Kidney (tissue), 14 donors: ENCODE measurements around the gene ASAP2. TPM values are rescaled to one million over a fixed set of nuclear protein-coding genes. Genes with fewer than 3 reads are reported as not detected.

Source experiments
- DNase-seq, 5 donors: peaks; one replicate each; pipeline ENCODE4 v3.0.0-alpha.2; 2013 to 2020
- FAIRE-seq: peaks from 2 replicates; lab custom pipeline; 2012; peaks lifted over from hg19 to GRCh38; lab: Jason Lieb, UNC
- H3K27ac ChIP-seq, 2 donors: one replicate each; pipeline ENCODE4 v1.7.0; 2013; ENCODE audit warnings: low read depth in 2 of 2, low read length in 2 of 2, inconsistent platforms in 1 of 2
- H3K27me3 ChIP-seq: one replicate; pipeline ENCODE4 v1.7.1; 2013; ENCODE audit warnings: low read length, inconsistent platforms; ENCODE audit not compliant: control insufficient read depth, insufficient read depth
- H3K36me3 ChIP-seq, 3 donors: one replicate each; pipeline versions ENCODE4 v1.7.0 to v1.7.1; 2013; ENCODE audit warnings: low read length in 3 of 3, control low read depth in 1 of 3, inconsistent platforms in 1 of 3; ENCODE audit not compliant: insufficient read depth in 3 of 3, control insufficient read depth in 2 of 3
- H3K4me1 ChIP-seq, 3 donors: one replicate each; pipeline versions ENCODE4 v1.7.0 to v1.7.1; 2013; ENCODE audit warnings: low read length in 3 of 3, inconsistent platforms in 1 of 3, low read depth in 1 of 3; ENCODE audit not compliant: control insufficient read depth in 2 of 3, insufficient read depth in 2 of 3
- H3K4me3 ChIP-seq, 3 donors: one replicate each; pipeline versions ENCODE4 v1.7.0 to v1.8.1; 2013; ENCODE audit warnings: low read length in 3 of 3, control low read depth in 1 of 3, inconsistent platforms in 1 of 3
- H3K9ac ChIP-seq, 3 donors: one replicate each; pipeline versions ENCODE4 v1.7.0 to v1.7.1; 2013; ENCODE audit warnings: low read length in 3 of 3, control low read depth in 1 of 3, inconsistent platforms in 1 of 3
- H3K9me3 ChIP-seq, 3 donors: one replicate each; pipeline versions ENCODE4 v1.7.0 to v1.7.1; 2013; ENCODE audit warnings: low read length in 3 of 3, control low read depth in 1 of 3, inconsistent platforms in 1 of 3; ENCODE audit not compliant: control insufficient read depth in 2 of 3, insufficient read depth in 1 of 3
- intact Hi-C: fragments of 100-400 bp; cut with DNase I; formaldehyde crosslinking; loops from one replicate; pipeline ENCODE4 v1.11.1; 2022
- polyA plus RNA-seq: library from polyadenylated mRNA; stranded (reverse); fragments of 350-450 nt; fragmentation: Illumina TruSeq; extraction: RNeasy Lipid Tissue Mini Kit (QIAGEN cat#74804); gene quantifications from one replicate; pipeline ENCODE4 v1.2.3, GENCODE V29; 2014; ENCODE audit warnings: low read depth, low replicate concordance; ENCODE audit not compliant: insufficient read depth
- total RNA-seq: library from RNA; stranded (reverse); fragmentation: NEBNext Ultra II Directional; extraction: Animal tissue kit (Norgen Biotek cat#: 25700); gene quantifications from one replicate; pipeline ENCODE4 v1.2.1, GENCODE V29; 2021
- TF ChIP-seq, protein P1 (sequence below): IDR thresholded peaks from 3 replicates; pipeline ENCODE4 v1.5.1; 2012; ENCODE audit warnings: mild to moderate bottlenecking, moderate library complexity, borderline replicate concordance; ENCODE audit not compliant: insufficient read depth; ENCODE audit errors: extremely low read depth
- donor health status: control.
- donor health status: control.
- donor health status: control.
- donor health status: control.
- donor health status: control.
- donor health status: DM: yes; HTN: yes; CAD: no.
- donor health status: Normal renal cell carcinoma (clear cell type).

The ASAP2 gene
- total and polyA plus RNA-seq, 2 donors from 2014 or later = 26.2 to 54.8 TPM

DNA sequence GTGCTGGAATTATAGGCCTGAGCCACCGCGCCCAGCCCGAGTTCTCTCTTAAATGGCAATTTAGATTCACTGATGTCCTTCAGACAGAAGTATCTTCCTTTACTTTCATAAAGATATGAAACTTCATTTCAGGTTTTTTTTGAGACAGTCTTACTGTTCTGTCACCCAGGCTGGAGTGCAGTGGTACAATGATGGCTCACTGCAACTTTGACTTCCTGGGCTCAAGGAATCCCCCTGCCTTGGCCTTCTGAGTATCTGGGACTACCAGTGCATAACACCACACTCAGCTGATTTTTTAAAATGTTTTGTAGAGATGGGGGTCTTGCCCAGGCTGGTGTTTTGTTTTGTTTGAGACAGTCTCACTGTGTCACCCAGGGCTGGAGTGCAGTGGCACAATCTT is 203.5 kb downstream of the ASAP2 start:
- intact Hi-C loops = no loop called here
- no peaks in the 10 kb centered on the region for H3K9me3 ChIP-seq
- FAIRE-seq (no peak), DNase-seq (no peak)
- H3K4me1 ChIP-seq = no peaks in the 10 kb centered on the region
- no peak overlapping the region for H3K4me3 ChIP-seq
- TF ChIP-seq, protein P1, sequence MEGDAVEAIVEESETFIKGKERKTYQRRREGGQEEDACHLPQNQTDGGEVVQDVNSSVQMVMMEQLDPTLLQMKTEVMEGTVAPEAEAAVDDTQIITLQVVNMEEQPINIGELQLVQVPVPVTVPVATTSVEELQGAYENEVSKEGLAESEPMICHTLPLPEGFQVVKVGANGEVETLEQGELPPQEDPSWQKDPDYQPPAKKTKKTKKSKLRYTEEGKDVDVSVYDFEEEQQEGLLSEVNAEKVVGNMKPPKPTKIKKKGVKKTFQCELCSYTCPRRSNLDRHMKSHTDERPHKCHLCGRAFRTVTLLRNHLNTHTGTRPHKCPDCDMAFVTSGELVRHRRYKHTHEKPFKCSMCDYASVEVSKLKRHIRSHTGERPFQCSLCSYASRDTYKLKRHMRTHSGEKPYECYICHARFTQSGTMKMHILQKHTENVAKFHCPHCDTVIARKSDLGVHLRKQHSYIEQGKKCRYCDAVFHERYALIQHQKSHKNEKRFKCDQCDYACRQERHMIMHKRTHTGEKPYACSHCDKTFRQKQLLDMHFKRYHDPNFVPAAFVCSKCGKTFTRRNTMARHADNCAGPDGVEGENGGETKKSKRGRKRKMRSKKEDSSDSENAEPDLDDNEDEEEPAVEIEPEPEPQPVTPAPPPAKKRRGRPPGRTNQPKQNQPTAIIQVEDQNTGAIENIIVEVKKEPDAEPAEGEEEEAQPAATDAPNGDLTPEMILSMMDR = no peak
- H3K36me3 ChIP-seq = peaks cover 0 to 11% (median 10%) of the 10 kb centered on the region in 3 donors
- H3K27me3 ChIP-seq = no peaks in the 10 kb centered on the region
- H3K9ac ChIP-seq = no peak overlapping the region
- no peak overlapping the region for H3K27ac ChIP-seq

DNA sequence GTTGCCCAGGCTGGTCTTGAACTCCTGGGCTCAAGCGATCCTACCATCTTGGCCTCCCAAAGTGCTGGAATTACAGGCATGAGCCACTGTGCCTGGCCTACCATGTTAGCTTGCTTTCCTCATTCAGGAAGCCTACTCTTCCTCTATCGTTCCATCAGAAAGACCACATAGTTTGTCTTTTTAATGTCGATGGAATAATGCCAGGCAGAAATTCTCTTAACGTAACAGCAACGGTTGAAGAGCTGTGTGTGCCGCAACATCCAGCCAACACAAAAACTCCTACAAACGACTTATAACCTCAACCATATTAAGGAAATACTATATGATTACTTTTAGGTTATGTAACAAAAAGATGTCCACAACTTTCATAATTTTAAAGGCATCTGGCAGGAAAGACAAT is 206.2 kb downstream of the ASAP2 start:
- Histone ChIP-seq H3K4me1 (no peaks in the 10 kb centered on the region), H3K9ac (no peak overlapping the region), H3K4me3 (no peak overlapping the region), H3K36me3 (peaks cover 0 to 14% (median 0%) of the 10 kb centered on the region in 3 donors), H3K27me3 (no peaks in the 10 kb centered on the region), H3K27ac (no peak overlapping the region), H3K9me3 (no peaks in the 10 kb centered on the region)
- intact Hi-C loops = no loop called here
- TF ChIP-seq, protein P1 = no peak
- FAIRE-seq (no peak), DNase-seq (peak in 1 of 5 donors; percentile 16)

DNA sequence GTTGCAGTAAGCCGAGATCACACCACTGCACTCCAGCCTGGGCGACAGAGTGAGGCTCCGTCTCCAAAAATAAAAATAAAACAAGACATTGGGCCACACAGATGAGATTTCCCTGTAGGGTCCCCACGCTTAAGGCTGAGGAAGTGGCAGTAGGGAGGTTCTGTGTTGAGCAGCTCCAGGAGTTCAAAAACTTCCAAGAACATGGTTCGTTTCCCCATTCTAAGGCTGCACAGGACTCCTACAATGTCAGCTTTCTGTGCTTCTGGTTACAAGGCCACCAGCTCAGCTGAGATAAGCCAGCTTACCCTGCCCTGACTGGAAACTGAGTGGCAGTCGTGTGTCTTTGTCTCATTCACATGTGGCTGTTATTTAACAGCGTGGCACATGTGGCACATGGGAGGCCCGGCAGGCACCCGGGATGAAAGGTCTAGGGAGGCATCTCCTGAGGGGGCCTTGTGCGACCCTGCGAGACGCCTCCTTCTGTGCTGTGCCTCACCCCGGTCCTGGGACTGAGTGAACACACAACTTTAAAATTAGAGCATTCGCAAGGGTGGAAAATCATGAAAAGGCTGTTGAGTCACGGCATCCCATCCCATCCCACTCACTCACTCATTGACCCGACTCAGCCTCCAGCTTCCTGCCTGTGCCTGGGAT is 209.0 kb downstream of the ASAP2 start:
- no peak overlapping the region for H3K27ac ChIP-seq
- H3K4me3 ChIP-seq = no peak overlapping the region
- intact Hi-C loops = no loop called here
- H3K9ac ChIP-seq = no peak overlapping the region
- H3K4me1 ChIP-seq = no peaks in the 10 kb centered on the region
- TF ChIP-seq, protein P1 = no peak
- peaks cover 0 to 14% (median 0%) of the 10 kb centered on the region in 3 donors for H3K36me3 ChIP-seq
- FAIRE-seq = no peak
- H3K27me3 ChIP-seq = no peaks in the 10 kb centered on the region
- H3K9me3 ChIP-seq = no peaks in the 10 kb centered on the region
- DNase-seq = no peak
